GM21786 (cell line): ENCODE data around the gene TTC1.

Experiments used
- ATAC-seq: cut with Tn5 transposase; IDR thresholded peaks from one replicate; pipeline ENCODE4 v1.9.1; 2021; ENCODE audit not compliant: unreplicated experiment

The TTC1 gene

DNA sequence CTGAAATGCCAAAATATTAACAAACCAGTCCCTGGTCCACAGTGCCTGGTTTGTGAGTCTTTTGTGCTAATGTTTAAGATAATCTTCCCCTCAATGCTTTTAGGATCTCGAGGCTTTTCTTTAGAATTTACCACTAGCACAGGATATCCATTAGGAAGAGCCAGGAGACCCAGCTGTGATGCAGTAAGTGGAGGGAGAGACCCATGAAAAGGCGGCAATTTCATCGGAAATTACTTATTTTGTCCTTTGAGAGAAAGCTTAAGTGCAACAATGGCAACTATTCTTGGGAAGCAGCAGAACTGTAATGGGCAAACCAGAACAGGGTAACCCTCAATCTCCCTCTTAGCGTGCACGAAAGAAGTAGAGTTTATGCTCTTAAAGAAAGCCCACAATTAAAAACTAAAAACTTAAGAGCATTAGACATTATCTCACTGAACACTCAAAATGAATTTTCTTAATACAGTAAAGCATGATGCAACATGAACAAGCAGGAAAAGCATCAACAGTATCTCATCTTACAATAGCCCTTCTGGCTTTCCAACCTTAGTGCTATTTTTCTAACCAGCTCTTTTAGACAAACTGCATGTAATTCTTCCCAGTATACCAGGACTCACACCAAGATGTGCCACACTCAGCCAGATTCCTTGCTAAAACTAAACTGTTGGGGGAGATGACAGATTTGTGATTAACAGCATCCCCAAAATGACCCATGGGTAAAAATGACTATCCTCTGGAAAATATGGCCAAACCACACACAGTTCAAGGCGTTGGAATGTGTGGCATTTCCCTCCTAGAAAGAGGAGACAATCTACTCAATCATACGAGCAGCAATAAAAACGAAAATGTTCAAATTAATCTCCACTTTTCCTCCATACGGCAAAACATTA, 73.9 kb downstream of the TTC1 start:
- ATAC-seq: no peak

DNA sequence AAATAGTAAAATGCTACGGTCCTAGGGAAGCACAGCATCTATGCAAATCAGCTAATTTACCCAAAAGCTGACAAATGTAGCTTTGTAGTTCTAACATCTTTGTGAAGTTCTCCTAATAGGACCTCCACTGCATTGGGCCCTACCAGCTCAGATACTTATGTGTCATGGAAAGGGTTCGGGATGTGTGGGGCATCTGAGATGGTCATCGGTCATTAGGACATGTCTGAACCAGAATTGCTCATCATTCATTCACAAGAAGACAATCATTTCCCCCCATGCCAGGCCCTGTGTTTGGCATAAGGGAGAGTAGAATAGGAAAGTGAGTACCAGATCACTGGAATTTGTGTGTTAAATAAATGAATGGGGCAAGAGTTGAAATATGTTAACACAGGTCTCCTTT, 74.6 kb downstream of the TTC1 start:
- no peak for ATAC-seq

DNA sequence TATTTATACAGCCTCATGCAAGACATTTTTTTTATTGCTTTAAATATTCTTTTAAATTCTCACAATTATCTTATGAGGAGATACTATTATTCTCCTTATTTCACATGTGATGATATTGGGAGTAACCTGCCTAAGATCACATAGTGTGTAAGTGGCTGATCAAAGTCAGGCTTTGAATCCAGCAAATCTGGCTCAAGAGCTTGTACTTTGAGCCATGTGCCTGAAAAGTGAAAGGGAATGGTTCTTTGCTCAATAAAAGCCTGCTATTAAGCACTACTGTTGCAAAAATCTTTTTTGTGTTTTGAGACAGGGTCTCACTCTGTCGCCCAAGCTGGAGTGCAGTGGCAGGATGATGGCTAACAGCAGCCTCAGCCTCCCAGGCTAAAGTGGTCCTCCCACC, 75.2 kb downstream of the TTC1 start:
- no peak for ATAC-seq

DNA sequence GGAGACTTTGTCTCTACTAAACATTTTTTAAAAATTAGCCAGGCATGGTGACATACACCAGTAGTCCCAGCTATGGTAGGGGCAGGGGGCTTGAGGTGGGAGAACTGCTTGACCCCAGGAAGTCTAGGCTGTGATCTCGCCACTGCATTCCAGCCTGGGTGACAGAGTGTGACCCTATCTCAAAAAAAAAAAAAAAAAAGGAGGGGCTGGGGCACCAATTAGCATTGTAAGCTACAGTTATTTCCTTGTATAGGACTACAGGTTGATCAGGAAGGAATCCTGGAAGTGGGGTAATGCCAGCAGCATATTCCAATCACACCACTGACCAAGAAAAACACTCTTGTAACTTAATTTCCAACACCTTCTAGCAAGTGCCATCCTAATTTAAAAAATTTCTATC, 78.3 kb downstream of the TTC1 start:
- no peak for ATAC-seq

DNA sequence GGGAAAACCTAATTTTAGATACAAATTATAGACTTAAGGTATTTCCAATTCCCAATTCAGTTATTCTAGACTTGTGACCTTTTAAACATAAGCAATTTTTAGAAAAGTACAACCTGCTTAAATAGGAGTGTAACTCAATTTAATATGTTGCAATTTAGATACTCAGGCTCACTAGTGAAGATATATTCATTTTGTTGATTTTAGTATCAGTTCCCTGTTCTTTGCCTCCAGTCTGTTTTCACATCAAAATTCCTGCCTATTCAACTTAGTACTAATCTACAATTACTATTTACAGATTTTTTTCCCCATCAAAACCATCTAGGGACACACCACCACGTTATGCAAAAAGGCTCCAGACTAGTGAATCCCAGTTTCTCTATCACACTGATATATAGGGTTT, 79.9 kb downstream of the TTC1 start:
- no peak for ATAC-seq

DNA sequence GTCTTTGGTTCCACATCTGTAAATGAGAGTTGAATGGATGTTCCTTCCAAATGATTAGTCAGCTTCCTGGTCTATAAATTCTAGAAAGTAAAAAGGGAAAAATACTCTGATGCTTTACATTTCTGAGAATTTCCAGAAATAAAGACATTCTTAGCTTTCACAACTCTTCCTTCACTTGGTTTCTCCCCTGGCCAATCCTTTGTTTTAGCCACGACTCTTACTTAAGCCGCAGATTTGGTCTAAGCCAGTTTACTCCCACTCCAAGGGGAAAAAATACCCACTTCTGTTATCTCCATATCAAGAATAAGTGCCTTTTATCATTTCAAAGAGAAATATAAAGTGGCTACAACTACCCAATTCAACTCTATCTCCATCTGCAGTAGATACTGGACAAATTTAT, 80.6 kb downstream of the TTC1 start:
- ATAC-seq: no peak

DNA sequence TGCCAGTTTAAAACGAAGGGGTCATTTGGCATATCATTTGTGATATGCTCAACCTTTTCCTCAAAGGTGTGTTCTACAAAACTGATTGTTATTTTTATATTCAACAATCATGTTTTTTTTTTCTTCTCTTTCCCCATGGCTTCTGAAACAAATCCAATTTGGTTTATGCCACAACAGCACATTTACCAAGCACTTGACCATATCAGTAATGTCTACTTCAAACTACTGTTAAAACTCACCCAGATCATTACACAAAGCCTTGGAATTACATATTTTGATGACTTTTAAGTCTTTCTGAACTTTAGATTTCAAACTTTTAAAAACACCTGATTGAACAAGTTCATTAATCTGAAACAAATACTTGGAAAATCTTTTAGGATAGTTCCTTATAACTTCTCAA, 81.1 kb downstream of the TTC1 start:
- no peak for ATAC-seq

DNA sequence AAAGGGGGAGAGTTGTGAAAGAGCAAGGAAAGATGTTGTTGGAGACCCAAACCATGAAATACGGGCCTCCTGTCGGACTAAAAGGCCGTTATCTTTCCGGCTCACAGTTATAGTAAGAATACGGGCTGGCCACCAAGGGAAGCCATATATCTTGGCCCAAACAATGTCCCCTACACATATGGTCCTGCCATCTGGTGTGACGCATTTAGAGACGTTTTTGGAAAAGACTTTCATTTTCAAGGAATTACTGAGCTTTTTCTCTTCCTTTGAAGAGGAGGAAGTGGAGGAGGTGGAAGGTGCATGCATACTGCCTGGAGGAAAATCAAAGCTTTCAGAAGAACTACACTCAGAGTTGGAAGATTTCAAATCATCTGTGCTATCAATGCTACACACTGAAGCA, 83.6 kb downstream of the TTC1 start:
- no peak for ATAC-seq

DNA sequence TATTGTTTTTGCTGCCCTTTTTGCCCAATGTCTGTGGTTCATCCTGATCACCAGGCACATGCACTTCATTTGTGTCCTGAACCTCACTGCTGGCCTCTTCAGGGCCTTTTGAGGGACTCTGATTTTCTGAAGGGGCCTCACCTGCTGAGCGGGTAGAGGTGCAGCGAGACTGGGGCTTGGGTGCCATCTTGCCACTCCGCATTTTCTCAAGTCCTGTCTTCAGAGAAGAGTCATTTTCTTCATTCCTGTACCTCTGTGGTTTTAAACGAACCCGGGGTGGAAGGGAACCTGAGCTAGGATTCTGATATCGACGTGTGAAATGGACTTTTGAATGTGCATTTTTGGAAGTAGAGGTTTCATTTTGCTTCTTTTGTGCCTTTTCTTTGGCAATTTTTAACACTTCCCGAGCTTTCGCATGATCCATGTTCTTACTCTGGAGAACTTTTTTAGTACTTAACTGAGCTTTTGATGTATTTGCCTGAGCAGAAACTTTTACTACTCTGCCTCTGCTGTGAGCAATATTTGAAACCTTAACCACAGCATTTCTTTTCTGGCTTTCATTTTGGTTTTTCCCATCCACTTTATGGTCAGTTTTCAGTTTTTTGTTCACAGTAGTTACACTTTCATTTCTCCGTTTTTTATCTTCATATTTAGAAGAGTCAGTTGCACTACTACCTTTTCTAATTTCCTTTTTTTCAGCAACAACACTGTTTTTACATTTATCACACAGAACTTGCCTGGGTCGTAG, 84.2 kb downstream of the TTC1 start:
- ATAC-seq: peak; percentile 71

DNA sequence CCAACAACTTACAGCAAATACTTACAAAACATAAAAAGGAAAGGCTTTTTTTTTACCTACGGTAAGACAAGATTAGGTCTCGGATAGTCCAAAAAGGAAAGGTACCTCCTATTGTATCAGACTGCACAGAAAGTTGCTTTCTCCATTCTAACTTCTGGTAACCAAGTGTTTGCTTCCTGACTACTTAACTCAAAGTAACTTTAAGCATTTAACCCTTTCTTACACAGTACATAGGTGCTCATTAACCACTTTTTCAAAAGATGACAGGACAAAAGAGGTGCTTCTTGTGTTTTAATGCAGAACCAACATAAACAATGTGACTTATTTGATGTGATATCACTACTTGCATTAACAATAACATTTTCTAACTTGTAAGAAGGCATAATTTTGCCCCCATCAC, 87.2 kb downstream of the TTC1 start:
- no peak for ATAC-seq

DNA sequence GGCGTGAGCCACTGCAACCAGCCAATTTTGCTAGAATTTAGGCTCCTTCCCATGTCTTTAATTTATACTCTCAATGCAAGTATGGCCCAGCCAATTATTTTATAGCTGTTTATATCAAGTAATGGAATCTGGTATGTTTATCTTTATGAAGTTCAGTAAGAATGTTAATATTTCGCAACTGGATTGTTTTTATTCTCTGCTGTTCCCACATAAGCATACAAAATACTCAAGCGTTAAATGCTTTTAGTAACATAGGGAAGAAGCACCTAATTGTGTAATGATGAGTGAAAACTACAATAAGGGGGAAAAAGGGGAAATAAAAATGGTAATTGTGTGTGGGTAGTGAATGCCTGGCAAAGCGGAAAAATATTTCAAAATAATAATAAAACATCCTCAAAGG, 89.1 kb downstream of the TTC1 start:
- ATAC-seq: no peak

DNA sequence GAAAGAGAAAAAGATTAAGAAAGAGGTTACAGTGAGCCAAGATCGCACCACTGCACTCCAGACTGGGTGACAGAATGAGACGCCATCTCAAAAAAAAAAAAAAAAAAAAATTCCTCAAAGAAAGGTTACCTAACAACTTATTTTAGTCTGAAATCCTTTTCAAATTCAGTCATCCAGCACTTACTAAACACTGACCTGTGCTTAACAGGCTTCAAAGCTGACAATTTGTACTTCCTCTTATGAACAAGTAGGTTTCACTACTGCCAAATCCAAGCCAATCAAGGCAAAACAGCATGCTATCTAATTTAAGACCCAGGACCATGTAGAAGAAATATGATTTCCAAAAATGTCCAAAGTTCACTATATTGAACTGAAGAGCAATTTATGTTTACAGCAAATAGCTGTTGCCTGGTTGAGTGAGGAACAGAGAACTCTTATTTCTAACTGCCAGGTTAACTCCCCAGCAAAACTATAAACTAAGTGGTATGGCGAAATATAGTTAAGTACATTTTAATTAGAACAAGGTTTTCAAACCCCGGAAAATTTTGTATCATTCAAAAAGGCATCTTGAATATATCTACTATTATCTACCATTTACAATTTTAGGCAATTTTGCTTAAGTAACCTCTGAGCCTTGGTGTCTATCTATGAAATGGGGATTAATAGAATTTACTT, 96.9 kb downstream of the TTC1 start:
- peak; percentile 89 for ATAC-seq

DNA sequence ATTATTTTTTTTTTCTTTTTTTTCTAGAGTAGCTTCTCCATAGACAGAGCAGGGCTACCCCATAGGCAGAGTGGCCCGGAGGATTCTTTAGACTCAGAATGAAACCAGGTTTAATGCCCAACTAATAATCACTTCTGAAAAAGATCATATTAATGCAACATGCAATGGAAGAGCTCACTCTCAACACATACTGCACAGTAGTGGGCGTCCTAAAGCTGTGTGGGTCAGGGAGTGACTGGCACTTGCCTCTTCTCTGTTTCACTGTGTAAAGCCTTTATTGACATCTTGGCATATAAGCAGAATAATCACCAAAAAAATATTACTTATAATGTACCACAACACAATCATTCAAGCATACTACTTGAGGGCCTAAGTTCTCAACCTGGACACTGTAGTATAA, 99.2 kb downstream of the TTC1 start:
- ATAC-seq: no peak
